Mesodermal cell (in vitro differentiated cells): ENCODE measurements around the gene LRCH4.

ENCODE experiments used
- H3K27ac ChIP-seq: 2 replicates; pipeline ENCODE4 v1.7.0; 2013; ENCODE audit warnings: mild to moderate bottlenecking, low read depth, low read length, moderate library complexity; ENCODE audit not compliant: severe bottlenecking
- H3K36me3 ChIP-seq: 2 replicates; pipeline ENCODE4 v1.7.1; 2013; ENCODE audit warnings: mild to moderate bottlenecking, low read length, moderate library complexity; ENCODE audit not compliant: control insufficient read depth, insufficient read depth
- H3K4me1 ChIP-seq: one replicate; pipeline ENCODE4 v1.7.1; 2013; ENCODE audit warnings: mild to moderate bottlenecking, low read length; ENCODE audit not compliant: insufficient read depth, control insufficient read depth, poor library complexity, severe bottlenecking
- H3K4me3 ChIP-seq: 2 replicates; pipeline ENCODE4 v1.7.0; 2013; ENCODE audit warnings: low read length, control low read depth, mild to moderate bottlenecking; ENCODE audit not compliant: insufficient read depth, poor library complexity, severe bottlenecking; ENCODE audit errors: extremely low read depth
- H3K9me3 ChIP-seq: 2 replicates; pipeline ENCODE4 v1.7.1; 2013; ENCODE audit warnings: mild to moderate bottlenecking, low read length, moderate library complexity; ENCODE audit not compliant: control insufficient read depth
- WGBS, 2 experiments: methylation state at CpG; one replicate each; pipeline ENCODE4 v1.1.5; 2013; ENCODE audit warnings: missing lambda C conversion rate in 2 of 2; ENCODE audit not compliant: insufficient coverage in 2 of 2; 5-methylcytosine and 5-hydroxymethylcytosine counted together

The LRCH4 gene

DNA sequence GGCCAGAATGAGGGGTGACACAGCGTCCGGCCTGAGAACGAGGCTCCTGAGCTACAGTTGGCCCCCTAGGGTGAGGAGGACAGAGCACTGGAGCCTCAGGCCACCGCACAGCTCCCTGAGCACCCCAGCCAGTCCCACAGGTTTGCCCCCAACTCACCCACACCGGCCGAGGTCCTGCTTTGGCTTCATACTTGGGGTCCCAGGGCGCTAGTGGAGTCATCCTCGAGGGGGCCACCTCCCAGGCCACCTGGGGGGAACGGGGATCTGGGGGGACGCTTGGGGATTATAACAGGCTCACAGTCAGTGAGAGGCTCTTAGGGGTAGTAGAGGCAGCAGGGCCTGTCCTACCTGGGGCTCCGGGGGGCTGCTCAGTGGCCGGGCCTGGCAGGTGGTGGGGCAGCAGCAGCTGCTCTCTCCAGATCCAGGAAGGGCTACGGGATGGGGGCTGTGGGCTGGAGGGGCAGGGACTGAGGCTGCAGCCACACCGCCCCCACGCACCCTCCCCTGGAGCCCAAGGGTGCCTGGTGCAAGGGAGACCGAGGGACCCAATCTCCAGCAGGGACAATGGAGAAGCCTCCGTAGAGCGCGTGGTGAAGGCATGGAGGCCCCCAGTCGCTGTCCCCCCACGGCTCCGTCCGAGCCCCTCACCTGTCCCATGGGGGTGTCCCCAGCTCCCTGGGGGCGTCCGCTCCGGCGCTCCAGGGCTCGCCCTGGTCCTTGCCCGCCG is 12.8 kb downstream of the LRCH4 start:
- Histone ChIP-seq H3K4me1 (peaks cover 22% of the 10 kb centered on the region), H3K9me3 (no peaks in the 10 kb centered on the region), H3K4me3 (no peak overlapping the region), H3K36me3 (peaks cover 44% of the 10 kb centered on the region), H3K27ac (no peak overlapping the region)
- 94 to 95% methylated on average over 22 to 27 of the region's 30 CpGs for WGBS, 2 experiments

DNA sequence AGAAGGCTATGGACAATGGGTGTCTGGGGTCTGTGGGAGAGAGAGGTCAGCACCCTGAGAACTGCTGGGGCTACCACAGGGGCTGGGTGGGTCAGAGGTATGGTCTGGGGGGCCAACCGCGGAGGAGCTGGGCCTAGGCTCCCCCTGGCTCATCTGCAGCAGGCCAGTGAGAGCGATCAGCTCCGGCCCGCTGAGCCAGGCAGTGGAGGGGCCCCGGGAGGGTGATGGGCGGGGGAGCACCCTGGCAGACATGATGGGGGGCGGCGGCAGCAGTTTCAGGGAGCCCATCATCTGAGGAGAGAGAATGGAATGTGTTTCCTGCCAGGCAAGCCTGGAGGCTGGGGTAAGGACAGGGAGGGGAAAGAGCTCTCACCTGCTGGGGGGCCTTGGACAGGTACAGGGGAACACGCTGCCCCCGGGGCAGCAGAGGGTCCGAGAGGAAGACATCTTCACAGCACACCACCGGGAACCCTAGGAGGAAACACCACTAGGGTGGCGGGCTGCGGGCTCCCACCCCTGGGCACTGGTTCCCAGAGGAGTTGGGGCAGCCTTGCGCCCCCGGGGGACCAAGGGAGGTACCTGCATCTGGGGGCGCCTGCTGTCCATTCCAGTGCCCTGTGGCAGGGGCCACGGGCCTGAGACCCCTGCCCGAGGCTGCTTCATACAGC is 13.5 kb downstream of the LRCH4 start:
- no peak overlapping the region for H3K27ac ChIP-seq
- no peaks in the 10 kb centered on the region for H3K9me3 ChIP-seq
- H3K4me3 ChIP-seq: no peak overlapping the region
- H3K36me3 ChIP-seq: peaks cover 37% of the 10 kb centered on the region
- 89 to 91% methylated on average over 17 to 20 of the region's 20 CpGs for WGBS, 2 experiments
- peaks cover 22% of the 10 kb centered on the region for H3K4me1 ChIP-seq

- 83 to 96% methylated on average over 1 to 2 of the region's 2 CpGs for WGBS, 2 experiments
- peaks cover 35% of the 10 kb centered on the region for H3K36me3 ChIP-seq
Measured at GRCh38 chr7:100571829-100572116, 14.2 kb downstream of the LRCH4 start.

GRCh38 chr7:100570954-100571828 is 14.7 kb downstream of the LRCH4 start:
- Histone ChIP-seq H3K4me3 (no peak overlapping the region), H3K9me3 (no peaks in the 10 kb centered on the region), H3K36me3 (peaks cover 30% of the 10 kb centered on the region), H3K27ac (no peak overlapping the region), H3K4me1 (peaks cover 22% of the 10 kb centered on the region)
- WGBS, 2 experiments: 63 to 76% methylated on average over 17 to 22 of the region's 26 CpGs

More at GRCh38 chr7:100571829-100572116, 14.2 kb downstream of the LRCH4 start:
- Histone ChIP-seq H3K4me3 (no peak overlapping the region), H3K4me1 (peaks cover 22% of the 10 kb centered on the region), H3K27ac (no peak overlapping the region), H3K9me3 (no peaks in the 10 kb centered on the region)

GRCh38 chr7:100568896-100569844 is 16.8 kb downstream of the LRCH4 start:
- 24 to 33% methylated on average over 27 to 32 of the region's 36 CpGs for WGBS, 2 experiments
- peaks cover 22% of the 10 kb centered on the region for H3K4me1 ChIP-seq
- peaks cover 14% of the 10 kb centered on the region for H3K36me3 ChIP-seq
- peak overlapping the region; percentile 30 for H3K4me3 ChIP-seq
- no peak overlapping the region for H3K27ac ChIP-seq
- H3K9me3 ChIP-seq: no peaks in the 10 kb centered on the region

DNA sequence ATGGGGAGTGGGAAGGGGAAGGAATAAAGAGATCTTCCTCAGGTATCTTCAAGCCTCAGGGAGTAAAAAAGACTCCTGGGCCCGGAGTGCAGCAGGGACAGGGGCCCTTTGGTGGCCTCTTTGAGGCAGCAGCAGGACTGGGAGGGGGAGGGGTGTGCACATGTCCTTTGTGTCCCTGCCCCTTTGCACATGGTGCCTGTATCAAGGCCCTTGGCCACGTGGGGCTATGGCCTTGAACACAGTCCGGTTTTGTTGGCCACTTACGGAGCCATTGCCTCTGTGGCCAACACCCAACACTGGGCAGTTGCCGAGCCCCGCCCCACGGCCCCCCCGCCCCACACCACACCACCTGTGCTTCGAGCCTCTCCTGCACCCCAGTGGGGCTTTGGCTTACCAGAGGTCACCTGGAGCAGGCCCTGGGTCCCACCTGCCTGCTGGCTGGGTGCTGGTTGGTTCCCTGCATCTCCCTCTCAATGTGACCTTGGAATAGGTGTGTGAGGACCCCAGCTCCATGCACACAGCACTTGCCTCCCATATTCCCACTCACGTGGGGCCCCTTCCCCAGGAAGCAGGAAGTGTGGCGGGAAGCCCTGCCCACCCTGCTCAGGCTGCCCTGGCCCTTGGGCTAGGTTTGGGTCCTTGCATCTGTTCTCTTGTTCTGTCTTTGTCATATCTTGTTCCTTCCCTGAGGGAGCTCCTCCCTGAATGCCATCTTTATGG is 17.6 kb downstream of the LRCH4 start:
- peaks cover 22% of the 10 kb centered on the region for H3K4me1 ChIP-seq
- WGBS, 2 experiments: 81 to 86% methylated on average over 4 to 7 of the region's 11 CpGs
- no peak overlapping the region for H3K4me3 ChIP-seq
- no peaks in the 10 kb centered on the region for H3K9me3 ChIP-seq
- no peak overlapping the region for H3K27ac ChIP-seq
- H3K36me3 ChIP-seq: peaks cover 10% of the 10 kb centered on the region

DNA sequence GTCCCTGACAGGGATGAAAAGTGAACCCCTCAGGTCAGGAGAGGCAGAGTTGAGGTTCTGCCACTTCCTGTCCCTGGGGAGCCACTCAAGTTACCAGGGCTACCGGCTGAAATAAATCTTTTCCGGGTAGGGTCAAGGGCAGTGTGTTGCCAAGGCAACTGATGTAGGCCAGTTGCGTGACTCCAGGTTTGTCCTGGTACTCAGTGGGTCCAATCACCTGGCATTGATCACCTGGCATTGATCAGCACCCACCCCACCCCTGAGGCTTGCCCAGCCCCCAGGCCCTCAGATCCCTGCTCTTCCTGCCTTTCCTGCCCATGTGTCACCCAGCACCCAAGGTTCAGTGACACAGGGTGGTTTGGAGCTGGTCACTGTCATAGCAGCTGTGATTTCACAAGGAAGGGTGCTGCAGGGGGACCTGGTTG is 18.2 kb downstream of the LRCH4 start:
- no peak overlapping the region for H3K27ac ChIP-seq
- H3K36me3 ChIP-seq: peaks cover 5% of the 10 kb centered on the region
- H3K4me3 ChIP-seq: no peak overlapping the region
- H3K9me3 ChIP-seq: no peaks in the 10 kb centered on the region
- H3K4me1 ChIP-seq: peaks cover 22% of the 10 kb centered on the region
- 72 to 80% methylated on average over 3 of the region's 3 CpGs for WGBS, 2 experiments

DNA sequence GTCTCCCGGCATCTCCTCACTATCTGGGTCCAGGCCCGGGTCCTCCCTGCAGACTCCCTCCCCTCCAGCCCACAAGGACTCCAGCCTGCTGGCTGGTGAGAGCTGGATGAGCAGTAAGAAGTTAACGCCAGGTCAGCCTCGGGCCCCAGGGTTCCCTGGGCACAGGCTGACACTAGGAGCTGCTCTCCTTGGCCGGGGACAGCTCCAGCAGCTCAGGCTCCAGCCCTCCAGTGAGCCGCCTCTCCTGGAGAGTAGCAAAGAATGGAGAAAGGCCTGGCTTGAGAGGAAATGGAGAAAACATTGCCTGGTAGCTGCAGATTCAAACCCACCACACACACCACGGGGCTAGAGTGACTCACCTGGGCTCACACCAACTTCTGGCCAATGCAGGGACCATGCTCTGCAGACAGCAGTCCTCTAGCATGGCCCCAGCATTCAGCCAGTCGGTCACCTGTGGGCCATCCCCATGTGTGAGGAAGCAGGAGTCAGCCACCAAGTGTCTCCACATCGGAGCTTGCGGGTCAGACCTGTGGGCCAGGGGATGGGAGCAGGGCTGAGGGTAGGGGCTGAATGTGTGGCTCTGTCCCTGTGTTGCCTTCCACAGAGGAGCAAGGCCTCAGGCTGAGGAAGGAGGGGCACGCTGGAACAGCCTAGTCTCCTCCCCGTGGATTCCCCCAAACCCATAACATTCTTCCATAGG is 18.7 kb downstream of the LRCH4 start:
- Histone ChIP-seq H3K27ac (no peak overlapping the region), H3K4me1 (peaks cover 18% of the 10 kb centered on the region), H3K36me3 (peaks cover 8% of the 10 kb centered on the region), H3K4me3 (no peak overlapping the region), H3K9me3 (no peaks in the 10 kb centered on the region)
- 75 to 80% methylated on average over 5 to 9 of the region's 12 CpGs for WGBS, 2 experiments

- 98 to 100% methylated on average over 3 to 5 of the region's 6 CpGs for WGBS, 2 experiments
- Histone ChIP-seq H3K4me3 (no peak overlapping the region), H3K36me3 (peaks cover 11% of the 10 kb centered on the region), H3K4me1 (peaks cover 7% of the 10 kb centered on the region), H3K9me3 (no peaks in the 10 kb centered on the region), H3K27ac (no peak overlapping the region)
Measured at GRCh38 chr7:100566018-100566531, 19.9 kb downstream of the LRCH4 start.
